Right renal pelvis (tissue), 4 donors: ENCODE data around the gene C16orf54. TPM values are rescaled to one million over a fixed set of nuclear protein-coding genes. Genes with fewer than 3 reads are reported as not detected.

Source experiments
- polyA plus RNA-seq, 4 donors: library from polyadenylated mRNA; unstranded; fragments of 120-200 nt; gene quantifications; one replicate each; pipeline ENCODE4 v1.2.1, GENCODE V29; 2013; ENCODE audit not compliant: insufficient read length in 4 of 4

The C16orf54 gene
- polyA plus RNA-seq, 4 donors, result 0.19 to 0.28 (median 0.22) TPM

Other genes starting within 250 kb of the C16orf54 start
- gene NPIPB12, start 239.6 kb downstream of the C16orf54 start, polyA plus RNA-seq, result 10 to 100 TPM; 20.9 to 41.2 (median 30.3) TPM
- gene SPN, start 82.7 kb downstream of the C16orf54 start, polyA plus RNA-seq, result 1 to 10 TPM; 2.2 to 3.4 (median 2.7) TPM
- 100 to 1,000 TPM; 141 to 195 (median 149) TPM for gene QPRT, start 66.8 kb downstream of the C16orf54 start, polyA plus RNA-seq
- under 1 TPM in 1 of 4 donors, not detected in 3; 0.01 TPM for gene ZG16, start 32.3 kb upstream of the C16orf54 start, polyA plus RNA-seq
- 10 to 100 TPM; 65.2 to 77.7 (median 67.6) TPM for gene KIF22, start 44.8 kb upstream of the C16orf54 start, polyA plus RNA-seq
- 100 to 1,000 TPM; 273 to 344 (median 293) TPM for gene MAZ, start 60.5 kb upstream of the C16orf54 start, polyA plus RNA-seq
- 10 to 100 TPM; 14.7 to 21.0 (median 17.1) TPM for gene PRRT2, start 66.2 kb upstream of the C16orf54 start, polyA plus RNA-seq
- gene PAGR1, start 70.2 kb upstream of the C16orf54 start, polyA plus RNA-seq, result 10 to 100 TPM; 33.9 to 46.9 (median 35.9) TPM
- 10 to 100 TPM; 17.7 to 23.6 (median 21.5) TPM for gene MVP, start 74.5 kb upstream of the C16orf54 start, polyA plus RNA-seq
- 100 to 1,000 TPM; 104 to 133 (median 112) TPM for gene CDIPT, start 117.2 kb upstream of the C16orf54 start, polyA plus RNA-seq
- gene SEZ6L2, start 153.6 kb upstream of the C16orf54 start, polyA plus RNA-seq, result 10 to 100 TPM; 11.3 to 13.7 (median 12.4) TPM
- 1 to 10 TPM in 1 of 4 donors, under 1 TPM in 3; 0.60 to 1.2 (median 0.82) TPM for gene ASPHD1, start 154.5 kb upstream of the C16orf54 start, polyA plus RNA-seq
- 10 to 100 TPM; 12.5 to 18.4 (median 16.4) TPM for gene KCTD13, start 180.2 kb upstream of the C16orf54 start, polyA plus RNA-seq
- gene TMEM219, start 216.1 kb upstream of the C16orf54 start, polyA plus RNA-seq, result 100 to 1,000 TPM; 115 to 126 (median 116) TPM
- 10 to 100 TPM; 41.9 to 52.5 (median 43.5) TPM for gene TAOK2, start 227.9 kb upstream of the C16orf54 start, polyA plus RNA-seq
- 10 to 100 TPM; 15.2 to 22.5 (median 16.6) TPM for gene HIRIP3, start 249.6 kb upstream of the C16orf54 start, polyA plus RNA-seq